ENCODE results near the gene UGT1A9. TPM values are rescaled to one million over a fixed set of nuclear protein-coding genes. Genes with fewer than 3 reads are reported as not detected.

UGT1A9 gene
- total RNA-seq, 2 donors from 2014 or later = not detected

DNA sequence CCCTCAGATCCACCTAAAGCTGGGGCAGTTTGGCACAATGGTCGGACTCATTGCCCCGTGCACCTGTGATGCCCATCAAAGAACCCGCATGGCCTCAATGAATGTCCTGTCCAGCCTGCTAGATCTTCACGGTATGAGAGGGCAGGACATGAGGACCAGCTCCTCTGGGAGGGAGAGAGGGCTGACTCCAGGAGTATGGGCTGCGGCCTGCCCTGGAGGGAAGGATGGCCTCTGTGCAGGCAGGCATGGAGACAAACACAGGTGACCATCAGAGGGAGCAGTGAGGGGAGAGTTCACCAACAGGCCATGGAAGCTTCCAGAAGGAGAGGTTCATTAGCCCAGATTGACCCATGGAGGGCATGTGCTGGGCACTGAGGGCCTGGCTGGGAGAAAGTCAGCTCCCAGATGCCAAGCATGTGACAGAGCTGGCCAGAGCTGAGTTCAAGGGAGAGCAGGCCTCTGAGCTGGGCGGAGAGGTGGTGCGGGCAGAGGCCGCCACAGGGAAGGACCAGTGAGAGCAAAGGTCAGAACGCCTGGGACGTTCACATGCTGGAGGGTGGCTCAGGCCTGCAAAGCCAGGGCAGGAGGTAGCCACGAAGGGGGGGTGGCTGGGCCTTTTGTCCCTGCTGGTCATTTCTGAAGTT is 146.4 kb downstream of the UGT1A9 start:
- DNase-seq = peak; percentile 30
- H3K4me3 Mint-ChIP-seq = no peak overlapping the region
- H3K27me3 Mint-ChIP-seq (ENCODE audit: insufficient read depth) = no peaks in the 10 kb centered on the region
- H3K4me3 ChIP-seq (ENCODE audit: low read length) = no peak overlapping the region
- no peaks in the 10 kb centered on the region for H3K9me3 Mint-ChIP-seq
- H3K27me3 ChIP-seq (ENCODE audit: control insufficient read depth, insufficient read depth, low read length, poor library complexity, severe bottlenecking) = no peaks in the 10 kb centered on the region
- H3K4me1 Mint-ChIP-seq = no peaks in the 10 kb centered on the region
- TF ChIP-seq, protein P1, sequence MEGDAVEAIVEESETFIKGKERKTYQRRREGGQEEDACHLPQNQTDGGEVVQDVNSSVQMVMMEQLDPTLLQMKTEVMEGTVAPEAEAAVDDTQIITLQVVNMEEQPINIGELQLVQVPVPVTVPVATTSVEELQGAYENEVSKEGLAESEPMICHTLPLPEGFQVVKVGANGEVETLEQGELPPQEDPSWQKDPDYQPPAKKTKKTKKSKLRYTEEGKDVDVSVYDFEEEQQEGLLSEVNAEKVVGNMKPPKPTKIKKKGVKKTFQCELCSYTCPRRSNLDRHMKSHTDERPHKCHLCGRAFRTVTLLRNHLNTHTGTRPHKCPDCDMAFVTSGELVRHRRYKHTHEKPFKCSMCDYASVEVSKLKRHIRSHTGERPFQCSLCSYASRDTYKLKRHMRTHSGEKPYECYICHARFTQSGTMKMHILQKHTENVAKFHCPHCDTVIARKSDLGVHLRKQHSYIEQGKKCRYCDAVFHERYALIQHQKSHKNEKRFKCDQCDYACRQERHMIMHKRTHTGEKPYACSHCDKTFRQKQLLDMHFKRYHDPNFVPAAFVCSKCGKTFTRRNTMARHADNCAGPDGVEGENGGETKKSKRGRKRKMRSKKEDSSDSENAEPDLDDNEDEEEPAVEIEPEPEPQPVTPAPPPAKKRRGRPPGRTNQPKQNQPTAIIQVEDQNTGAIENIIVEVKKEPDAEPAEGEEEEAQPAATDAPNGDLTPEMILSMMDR (conservative IDR thresholded peaks at IDR 0.05) = no peak
- H3K27ac ChIP-seq (ENCODE audit: low read depth, low read length) = no peak overlapping the region
- H3K4me1 ChIP-seq (ENCODE audit: control insufficient read depth, insufficient read depth, low read length) = no peaks in the 10 kb centered on the region
- H3K9me3 ChIP-seq (ENCODE audit: control insufficient read depth, low read length) = no peaks in the 10 kb centered on the region
- H3K9ac ChIP-seq (ENCODE audit: extremely low read depth, low read length, poor library complexity, severe bottlenecking) = no peak overlapping the region
- WGBS, 2 experiments (ENCODE audit: insufficient coverage in 1 of 2, insufficient read length in 1 of 2) = 94 to 97% methylated on average over 9 to 11 of the region's 11 CpGs
- no peaks in the 10 kb centered on the region for H3K36me3 Mint-ChIP-seq (ENCODE audit: low read depth)
- H3K36me3 ChIP-seq (ENCODE audit: control insufficient read depth, insufficient read depth, low read length) = no peaks in the 10 kb centered on the region
- H3K27ac Mint-ChIP-seq = no peak overlapping the region

DNA sequence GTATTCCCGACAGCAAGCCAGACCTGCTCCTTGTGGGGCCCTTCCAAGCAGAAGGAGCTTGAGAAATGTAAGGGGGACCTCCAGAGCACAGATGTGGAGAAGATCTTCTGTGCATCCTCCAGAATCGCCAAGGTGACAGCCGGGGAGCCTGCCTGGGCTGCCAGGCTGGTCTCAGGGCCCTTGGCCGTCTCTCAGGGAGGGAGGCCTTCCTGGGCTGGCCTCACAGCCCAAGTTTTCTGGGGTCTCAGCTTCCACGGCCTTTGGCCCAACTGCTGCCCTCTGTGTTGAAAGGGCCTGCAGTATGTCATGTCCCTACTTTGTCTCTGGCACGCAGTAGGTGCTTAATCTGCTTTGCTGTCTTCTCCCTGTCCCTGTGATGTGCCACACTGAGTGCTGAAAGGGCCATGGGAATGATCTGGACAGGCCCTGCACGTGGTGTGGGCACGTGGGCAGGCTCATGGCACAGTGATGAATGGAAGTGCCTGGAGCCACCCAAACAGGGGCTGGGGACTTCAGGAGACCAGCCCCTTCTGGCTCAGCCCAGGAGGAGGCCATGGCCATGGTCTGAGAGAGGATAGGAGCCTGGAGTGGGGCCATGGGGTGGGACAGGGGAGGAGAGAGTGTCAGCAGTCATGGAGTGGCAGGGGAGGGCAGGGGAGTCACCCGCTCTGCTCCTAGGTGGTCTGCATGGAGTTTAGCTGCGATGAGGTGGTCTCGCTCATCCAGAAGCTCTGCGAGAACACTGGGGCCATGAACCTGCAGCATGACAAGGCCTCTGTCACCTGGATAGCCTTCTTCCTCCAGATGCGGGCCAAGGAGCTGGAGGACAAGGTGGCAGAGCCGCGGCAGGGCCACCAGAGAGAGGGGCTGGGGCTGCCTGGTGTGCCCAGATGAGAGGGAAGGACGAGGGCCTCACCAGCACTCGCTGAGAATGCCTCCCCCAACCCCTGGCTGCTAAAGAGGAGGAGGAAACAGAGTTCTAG is 147.2 kb downstream of the UGT1A9 start:
- Histone ChIP-seq H3K36me3 (ENCODE audit: control insufficient read depth, insufficient read depth, low read length) (no peaks in the 10 kb centered on the region), H3K27me3 (ENCODE audit: control insufficient read depth, insufficient read depth, low read length, poor library complexity, severe bottlenecking) (no peaks in the 10 kb centered on the region), H3K9me3 (ENCODE audit: control insufficient read depth, low read length) (no peaks in the 10 kb centered on the region), H3K27ac (ENCODE audit: low read depth, low read length) (no peak overlapping the region), H3K4me1 (ENCODE audit: control insufficient read depth, insufficient read depth, low read length) (no peaks in the 10 kb centered on the region), H3K9ac (ENCODE audit: extremely low read depth, low read length, poor library complexity, severe bottlenecking) (no peak overlapping the region), H3K4me3 (ENCODE audit: low read length) (no peak overlapping the region)
- no peaks in the 10 kb centered on the region for H3K27me3 Mint-ChIP-seq (ENCODE audit: insufficient read depth)
- no peaks in the 10 kb centered on the region for H3K9me3 Mint-ChIP-seq
- WGBS, 2 experiments (ENCODE audit: insufficient coverage in 1 of 2, insufficient read length in 1 of 2) = 71 to 80% methylated on average over 9 to 17 of the region's 17 CpGs
- peak; percentile 31 for DNase-seq
- no peaks in the 10 kb centered on the region for H3K4me1 Mint-ChIP-seq
- no peak overlapping the region for H3K4me3 Mint-ChIP-seq
- TF ChIP-seq, protein P1 (conservative IDR thresholded peaks at IDR 0.05) = no peak
- H3K27ac Mint-ChIP-seq = no peak overlapping the region
- H3K36me3 Mint-ChIP-seq (ENCODE audit: low read depth) = no peaks in the 10 kb centered on the region

DNA sequence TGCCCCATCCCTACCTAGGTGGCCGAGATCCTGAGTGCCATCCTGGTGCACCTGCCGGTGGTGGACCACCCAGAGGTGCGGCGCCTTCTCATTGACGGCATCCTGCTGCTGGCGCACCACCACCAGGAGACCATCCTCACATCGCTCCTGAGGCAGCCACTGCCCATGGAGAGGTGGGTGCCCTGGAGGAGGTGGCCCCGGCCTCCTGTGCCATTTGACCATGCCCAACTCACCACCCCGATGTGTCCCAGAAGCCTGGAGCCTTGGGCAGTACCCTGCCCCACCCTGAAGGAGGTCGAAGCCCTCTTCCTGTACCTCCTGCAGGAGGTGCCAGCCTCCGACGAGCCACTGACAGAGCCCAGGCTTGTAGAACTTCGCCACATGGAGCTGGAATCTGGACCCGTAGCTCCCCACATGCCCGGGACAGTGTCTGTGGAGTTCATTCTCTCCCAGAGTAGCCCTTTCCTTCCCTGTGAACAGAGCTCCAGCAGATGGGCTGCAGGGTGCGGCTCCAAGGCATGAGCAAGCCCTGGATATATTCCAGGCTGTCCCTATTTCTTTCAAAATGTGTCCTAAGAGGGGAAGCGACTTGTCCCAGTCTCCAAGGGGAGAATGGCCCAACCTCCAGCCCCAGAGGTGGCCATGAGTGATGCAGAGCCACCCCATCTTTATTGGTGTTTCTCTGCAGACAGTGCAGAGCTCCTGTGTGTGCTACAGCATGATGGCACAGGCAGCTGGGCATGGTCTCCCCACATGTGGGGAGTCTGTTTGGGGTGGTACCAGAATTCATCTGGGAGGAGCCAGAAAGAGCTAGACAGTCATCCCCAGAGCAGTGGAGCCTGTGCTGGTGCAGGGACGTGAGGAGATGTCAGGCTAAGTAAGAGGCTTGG is 148.4 kb downstream of the UGT1A9 start:
- no peak overlapping the region for H3K27ac ChIP-seq (ENCODE audit: low read depth, low read length)
- 89 to 94% methylated on average over 9 to 18 of the region's 18 CpGs for WGBS, 2 experiments (ENCODE audit: insufficient coverage in 1 of 2, insufficient read length in 1 of 2)
- H3K4me3 Mint-ChIP-seq = no peak overlapping the region
- peak; percentile 36 for DNase-seq
- no peaks in the 10 kb centered on the region for H3K36me3 ChIP-seq (ENCODE audit: control insufficient read depth, insufficient read depth, low read length)
- H3K4me1 Mint-ChIP-seq = peaks cover 4% of the 10 kb centered on the region
- no peaks in the 10 kb centered on the region for H3K4me1 ChIP-seq (ENCODE audit: control insufficient read depth, insufficient read depth, low read length)
- H3K9ac ChIP-seq (ENCODE audit: extremely low read depth, low read length, poor library complexity, severe bottlenecking) = no peak overlapping the region
- no peaks in the 10 kb centered on the region for H3K9me3 ChIP-seq (ENCODE audit: control insufficient read depth, low read length)
- no peaks in the 10 kb centered on the region for H3K27me3 ChIP-seq (ENCODE audit: control insufficient read depth, insufficient read depth, low read length, poor library complexity, severe bottlenecking)
- no peaks in the 10 kb centered on the region for H3K9me3 Mint-ChIP-seq
- TF ChIP-seq, protein P1 (conservative IDR thresholded peaks at IDR 0.05) = no peak
- no peak overlapping the region for H3K4me3 ChIP-seq (ENCODE audit: low read length)
- no peaks in the 10 kb centered on the region for H3K36me3 Mint-ChIP-seq (ENCODE audit: low read depth)
- no peaks in the 10 kb centered on the region for H3K27me3 Mint-ChIP-seq (ENCODE audit: insufficient read depth)
- H3K27ac Mint-ChIP-seq = peak overlapping the region; percentile 5

All from endodermal cell (in vitro differentiated cells).